CD4-positive, alpha-beta T cell (primary cell): ENCODE measurements around the gene GHITM. TPM values are rescaled to one million over a fixed set of nuclear protein-coding genes. Genes with fewer than 3 reads are reported as not detected.
"Not testable (repeated sequence)": the region's sequence is repeated elsewhere in the genome, so short reads cannot be mapped to it uniquely, and the experiment has no call there.

Experiments used
- ATAC-seq: fragments of 200-7000 bp; cut with Tn5 transposase; one replicate; pipeline ENCODE4 v1.10.0; 2022; ENCODE audit warnings: mild to moderate bottlenecking; ENCODE audit not compliant: poor library complexity
- CTCF ChIA-PET: fragments of 350-600 bp; sonication (Branson Sonifier 250); formaldehyde crosslinking; loops from one replicate; lab custom pipeline; 2021; ENCODE audit warnings: antibody characterized with exemption, inconsistent platforms; lab: Charles Lee
- POLR2A ChIA-PET: fragments of 350-600 bp; sonication (Branson Sonifier 250); formaldehyde crosslinking; loops from one replicate; lab custom pipeline; 2021; ENCODE audit warnings: antibody characterized with exemption, inconsistent platforms; lab: Charles Lee
- DNase-seq, 14 experiments: peaks; one replicate each; pipeline ENCODE4 v3.0.0-alpha.2; 2013 to 2020; ENCODE audit warnings: mixed read lengths in 2 of 14
- H3K27ac ChIP-seq, 2 donors: one replicate each; pipeline versions ENCODE4 v1.5.1 to v1.7.0; 2013; ENCODE audit warnings: low read length in 2 of 2, low read depth in 1 of 2, mild to moderate bottlenecking in 1 of 2
- H3K27me3 ChIP-seq, 2 experiments: 1 replicate in 1 of 2; 2 replicates in 1 of 2; pipeline versions ENCODE4 v1.6.1 to v1.7.0; 2013; ENCODE audit warnings: low read length in 2 of 2, control low read depth in 1 of 2, mild to moderate bottlenecking in 1 of 2, moderate library complexity in 1 of 2; ENCODE audit not compliant: insufficient read depth in 2 of 2, control insufficient read depth in 1 of 2
- H3K36me3 ChIP-seq: one replicate; pipeline ENCODE4 v1.6.1; 2013; ENCODE audit warnings: low read length, control low read depth; ENCODE audit not compliant: insufficient read depth
- H3K4me1 ChIP-seq: one replicate; pipeline ENCODE4 v1.6.1; 2013; ENCODE audit warnings: low read length, control low read depth; ENCODE audit not compliant: insufficient read depth
- H3K4me3 ChIP-seq: one replicate; pipeline ENCODE4 v1.5.1; 2013; ENCODE audit warnings: mild to moderate bottlenecking, low read length, moderate library complexity
- H3K9me3 ChIP-seq, 2 experiments: 1 replicate in 1 of 2; 2 replicates in 1 of 2; pipeline versions ENCODE4 v1.6.1 to v1.7.0; 2013; ENCODE audit warnings: low read length in 2 of 2, mild to moderate bottlenecking in 2 of 2, control low read depth in 1 of 2, moderate library complexity in 1 of 2; ENCODE audit not compliant: control insufficient read depth in 1 of 2, insufficient read depth in 1 of 2
- H3K27ac Mint-ChIP-seq: one replicate; pipeline ENCODE4 v1.8.0; 2020; ENCODE audit warnings: mixed read lengths
- H3K27me3 Mint-ChIP-seq: one replicate; pipeline ENCODE4 v1.8.0; 2021; ENCODE audit warnings: mixed read lengths
- H3K36me3 Mint-ChIP-seq: one replicate; pipeline ENCODE4 v1.8.0; 2021; ENCODE audit warnings: low read depth, mixed read lengths
- H3K4me1 Mint-ChIP-seq: one replicate; pipeline ENCODE4 v1.8.0; 2021; ENCODE audit warnings: low read depth, mixed read lengths
- H3K4me3 Mint-ChIP-seq: one replicate; pipeline ENCODE4 v1.8.0; 2020; ENCODE audit warnings: mild to moderate bottlenecking, mixed read lengths
- H3K9me3 Mint-ChIP-seq: one replicate; pipeline ENCODE4 v1.8.0; 2020; ENCODE audit warnings: mixed read lengths
- intact Hi-C, 2 experiments: fragments of 100-400 bp; cut with DNase I in 1 of 2; cut with micrococcal nuclease in 1 of 2; formaldehyde crosslinking; loops; one replicate each; pipeline versions ENCODE4 v1.15.1 to v1.9.0; 2023 to 2025; cut with DNase I, micrococcal nuclease
- total RNA-seq, 174 experiments: library from RNA in 2 of 174; stranded (reverse) in 2 of 174; gene quantifications; one replicate each; pipeline ENCODE4 v1.2.3 and lab custom pipeline; 2021 to 2026
- TF ChIP-seq, protein P1 (sequence below): fragments of 200-600 bp; IDR thresholded peaks from one replicate; pipeline ENCODE4 v1.8.0; 2022; ENCODE audit warnings: antibody characterized with exemption, mild to moderate bottlenecking

GHITM gene
- total RNA-seq, 2 experiments from 2014 or later: 64.7 to 67.9 TPM

DNA sequence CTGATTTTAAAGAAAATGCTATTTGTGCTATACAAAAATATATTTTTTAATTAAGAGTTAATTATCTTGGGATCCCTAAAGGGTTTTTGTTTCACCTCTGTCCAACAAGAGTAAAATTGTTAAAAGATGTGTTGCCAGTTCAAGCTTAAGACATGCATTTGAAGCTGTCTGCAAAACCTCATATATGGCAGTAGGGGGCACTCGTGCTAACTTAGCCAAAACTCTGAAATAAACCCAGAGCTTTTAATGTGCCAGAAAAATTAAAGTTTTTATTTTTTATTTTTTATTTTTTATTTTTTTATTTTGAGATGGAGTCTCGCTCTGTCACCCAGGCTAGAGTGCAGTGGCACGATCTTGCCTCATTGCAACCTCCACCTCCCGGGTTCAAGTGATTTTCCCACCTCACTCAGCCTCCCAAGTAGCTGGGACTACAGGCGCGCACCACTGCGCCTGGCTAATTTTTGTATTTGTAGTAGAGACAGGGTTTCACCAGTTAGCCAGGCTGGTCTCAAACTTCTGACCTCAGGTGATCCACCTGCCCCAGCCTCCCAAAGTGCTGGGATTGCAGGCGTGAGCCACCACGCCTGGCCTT is 8.8 kb downstream of the GHITM start:
- ChIA-PET CTCF (interaction anchor here (1.0 to 1.4 kb wide), 5 partner anchors 9 to 108 kb away, joined by 3 to 10 read pairs (median 5); partner anchors contain the start of gene GHITM), POLR2A (interaction anchor here (0.9 to 3.5 kb wide), 4 partner anchors 8 to 181 kb away, joined by 3 to 27 read pairs (median 6); partner anchors contain the start of gene GHITM)
- not testable (repeated sequence) for H3K4me3 ChIP-seq, H3K9me3 ChIP-seq, H3K27ac Mint-ChIP-seq, H3K27me3 ChIP-seq, H3K27ac ChIP-seq, H3K4me1 ChIP-seq, H3K27me3 Mint-ChIP-seq, H3K9me3 Mint-ChIP-seq, H3K4me3 Mint-ChIP-seq
- ATAC-seq: peak; percentile 78
- DNase-seq: peak in 4 of 14 experiments; percentile 19 to 72 (median 61)
- H3K4me1 Mint-ChIP-seq: peaks cover 16% of the 10 kb centered on the region
- peaks cover 95% of the 10 kb centered on the region for H3K36me3 ChIP-seq
- intact Hi-C loops: loop anchor here in 1 of 2 experiments (1.0 to 5.0 kb wide), 2 partner anchors 44 to 57 kb away; partner anchors contain the start of gene CDHR1
- TF ChIP-seq, protein P1, sequence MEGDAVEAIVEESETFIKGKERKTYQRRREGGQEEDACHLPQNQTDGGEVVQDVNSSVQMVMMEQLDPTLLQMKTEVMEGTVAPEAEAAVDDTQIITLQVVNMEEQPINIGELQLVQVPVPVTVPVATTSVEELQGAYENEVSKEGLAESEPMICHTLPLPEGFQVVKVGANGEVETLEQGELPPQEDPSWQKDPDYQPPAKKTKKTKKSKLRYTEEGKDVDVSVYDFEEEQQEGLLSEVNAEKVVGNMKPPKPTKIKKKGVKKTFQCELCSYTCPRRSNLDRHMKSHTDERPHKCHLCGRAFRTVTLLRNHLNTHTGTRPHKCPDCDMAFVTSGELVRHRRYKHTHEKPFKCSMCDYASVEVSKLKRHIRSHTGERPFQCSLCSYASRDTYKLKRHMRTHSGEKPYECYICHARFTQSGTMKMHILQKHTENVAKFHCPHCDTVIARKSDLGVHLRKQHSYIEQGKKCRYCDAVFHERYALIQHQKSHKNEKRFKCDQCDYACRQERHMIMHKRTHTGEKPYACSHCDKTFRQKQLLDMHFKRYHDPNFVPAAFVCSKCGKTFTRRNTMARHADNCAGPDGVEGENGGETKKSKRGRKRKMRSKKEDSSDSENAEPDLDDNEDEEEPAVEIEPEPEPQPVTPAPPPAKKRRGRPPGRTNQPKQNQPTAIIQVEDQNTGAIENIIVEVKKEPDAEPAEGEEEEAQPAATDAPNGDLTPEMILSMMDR: peak; percentile 81
- H3K36me3 Mint-ChIP-seq: peaks cover 90% of the 10 kb centered on the region

DNA sequence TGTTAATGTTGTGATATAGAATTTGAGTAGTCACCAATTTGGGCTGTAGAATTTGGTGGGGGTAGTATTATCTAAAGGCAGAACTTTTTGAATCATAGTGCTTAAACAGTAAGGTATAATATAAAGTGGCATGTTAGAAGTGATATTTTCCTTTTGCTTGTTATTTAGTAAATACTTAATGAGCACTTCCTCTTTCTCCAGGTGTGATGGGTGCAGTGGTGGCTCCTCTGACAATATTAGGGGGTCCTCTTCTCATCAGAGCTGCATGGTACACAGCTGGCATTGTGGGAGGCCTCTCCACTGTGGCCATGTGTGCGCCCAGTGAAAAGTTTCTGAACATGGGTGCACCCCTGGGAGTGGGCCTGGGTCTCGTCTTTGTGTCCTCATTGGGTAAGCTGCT is 10.5 kb downstream of the GHITM start:
- H3K4me3 Mint-ChIP-seq: no peak overlapping the region
- no peak for DNase-seq
- CTCF ChIA-PET: interaction anchor here (1.6 kb wide), 1 partner anchor 57 kb away, joined by 3 read pairs; no protein-coding TSS in a partner anchor
- H3K9me3 Mint-ChIP-seq: no peaks in the 10 kb centered on the region
- no peaks in the 10 kb centered on the region for H3K9me3 ChIP-seq
- no peaks in the 10 kb centered on the region for H3K27me3 ChIP-seq
- no peak for ATAC-seq
- no peaks in the 10 kb centered on the region for H3K27me3 Mint-ChIP-seq
- peaks cover 94% of the 10 kb centered on the region for H3K36me3 ChIP-seq
- TF ChIP-seq, protein P1: no peak
- no peak overlapping the region for H3K27ac ChIP-seq
- peaks cover 90% of the 10 kb centered on the region for H3K36me3 Mint-ChIP-seq
- no peak overlapping the region for H3K27ac Mint-ChIP-seq
- no peak overlapping the region for H3K4me3 ChIP-seq
- H3K4me1 Mint-ChIP-seq: peaks cover 14% of the 10 kb centered on the region
- intact Hi-C loops: loop anchor here (5.0 to 10.0 kb wide), 2 partner anchors 42 to 385 kb away; partner anchors contain the start of gene CDHR1 (in 1 of the 2)
- no peaks in the 10 kb centered on the region for H3K4me1 ChIP-seq
- POLR2A ChIA-PET: interaction anchor here (1.2 to 3.5 kb wide), 2 partner anchors 11 to 28 kb away, joined by 4 to 27 read pairs; partner anchors contain the start of gene GHITM

GRCh38 chr10:84152769-84153168 is 13.5 kb downstream of the GHITM start:
- H3K4me1 Mint-ChIP-seq: peaks cover 13% of the 10 kb centered on the region
- ChIA-PET POLR2A (no interaction called here), CTCF (no interaction called here)
- H3K27ac Mint-ChIP-seq: no peak overlapping the region
- no peak overlapping the region for H3K4me3 ChIP-seq
- H3K27me3 Mint-ChIP-seq: no peaks in the 10 kb centered on the region
- ATAC-seq (no peak), DNase-seq (no peak)
- H3K9me3 Mint-ChIP-seq: no peaks in the 10 kb centered on the region
- intact Hi-C loops: loop anchor here in 1 of 2 experiments (10.0 kb wide), 1 partner anchor 382 kb away; no protein-coding TSS in a partner anchor
- no peaks in the 10 kb centered on the region for H3K27me3 ChIP-seq
- no peaks in the 10 kb centered on the region for H3K4me1 ChIP-seq
- TF ChIP-seq, protein P1: no peak
- no peak overlapping the region for H3K4me3 Mint-ChIP-seq
- H3K36me3 Mint-ChIP-seq: peaks cover 71% of the 10 kb centered on the region
- H3K36me3 ChIP-seq: peaks cover 70% of the 10 kb centered on the region
- no peaks in the 10 kb centered on the region for H3K9me3 ChIP-seq
- H3K27ac ChIP-seq: no peak overlapping the region
